ENCODE results near the gene CFAP97D1. TPM values are rescaled to one million over a fixed set of nuclear protein-coding genes. Genes with fewer than 3 reads are reported as not detected.

CFAP97D1 gene
- total RNA-seq, 2 experiments from 2014 or later, result 0.07 TPM; not detected in 1

DNA sequence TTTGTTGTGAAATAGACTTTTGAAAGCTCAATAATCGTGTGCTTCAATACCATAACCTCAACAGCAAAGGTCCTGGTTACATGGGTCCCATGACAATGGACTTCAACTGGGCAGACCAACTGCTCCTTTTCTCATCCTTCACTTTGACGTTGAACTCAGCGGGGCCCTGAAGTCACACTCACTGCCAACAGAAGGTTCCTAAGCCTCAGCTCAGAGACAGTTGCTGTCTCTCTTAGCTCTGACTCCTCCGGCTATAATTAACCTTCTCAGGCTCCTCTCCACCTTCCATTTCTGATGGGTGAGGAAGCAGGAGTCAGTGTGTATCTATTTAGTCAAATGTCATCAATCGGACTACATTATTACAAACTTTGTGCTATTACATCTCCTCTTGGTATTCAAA, 28.9 kb downstream of the CFAP97D1 start:
- CTCF ChIA-PET, result interaction anchor here (0.8 kb wide), 1 partner anchor 48 kb away, joined by 3 read pairs; no protein-coding TSS in a partner anchor
- TF ChIP-seq CTCF (IDR thresholded peaks at IDR 0.05), result no peak
- peaks cover 2% of the 10 kb centered on the region for H3K4me1 Mint-ChIP-seq (ENCODE audit: low read depth)
- ATAC-seq, result no peak
- H3K27ac Mint-ChIP-seq, result no peak overlapping the region
- H3K9me3 Mint-ChIP-seq, result no peaks in the 10 kb centered on the region
- intact Hi-C loops (cut with micrococcal nuclease), result no loop called here
- POLR2A ChIA-PET, result no interaction called here
- DNase-seq, result no peak
- peaks cover 1% of the 10 kb centered on the region for H3K36me3 Mint-ChIP-seq (ENCODE audit: low read depth)
- H3K27me3 Mint-ChIP-seq, result peaks cover 17% of the 10 kb centered on the region
- no peak overlapping the region for H3K4me3 Mint-ChIP-seq

DNA sequence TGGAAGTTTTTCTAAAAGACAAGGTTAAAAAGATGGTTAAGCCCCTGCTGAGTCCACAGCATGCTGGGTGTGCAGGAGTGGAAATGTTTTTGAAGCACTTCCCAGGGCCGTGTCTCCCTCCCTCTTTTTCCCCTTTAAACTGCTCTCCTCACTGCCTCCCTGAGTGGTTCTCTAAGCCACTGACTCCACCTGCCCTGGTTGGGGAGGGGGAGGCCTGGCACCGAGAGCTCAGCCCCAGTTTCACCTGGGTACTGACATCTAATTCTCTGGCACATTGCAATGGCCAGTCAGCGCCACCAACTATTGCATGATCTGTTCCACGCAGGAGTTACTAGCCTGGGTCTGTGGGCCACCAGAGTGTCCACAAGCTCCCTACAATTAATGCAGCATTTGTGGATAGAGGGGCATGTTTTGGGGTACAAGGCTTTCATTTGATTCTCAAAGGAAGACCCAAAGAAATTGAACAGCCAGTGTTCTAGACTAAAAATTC, 30.0 kb downstream of the CFAP97D1 start:
- no peak for ATAC-seq
- DNase-seq, result no peak
- Mint-ChIP-seq H3K36me3 (ENCODE audit: low read depth) (no peaks in the 10 kb centered on the region), H3K27ac (no peak overlapping the region), H3K4me1 (ENCODE audit: low read depth) (no peaks in the 10 kb centered on the region), H3K4me3 (no peak overlapping the region), H3K9me3 (no peaks in the 10 kb centered on the region), H3K27me3 (peaks cover 10% of the 10 kb centered on the region)
- no peak for TF ChIP-seq CTCF (IDR thresholded peaks at IDR 0.05)
- ChIA-PET POLR2A (no interaction called here), CTCF (no interaction called here)
- intact Hi-C loops (cut with micrococcal nuclease), result no loop called here

- Mint-ChIP-seq H3K4me3 (no peak overlapping the region), H3K4me1 (ENCODE audit: low read depth) (no peaks in the 10 kb centered on the region), H3K27me3 (peaks cover 7% of the 10 kb centered on the region), H3K36me3 (ENCODE audit: low read depth) (no peaks in the 10 kb centered on the region), H3K9me3 (no peaks in the 10 kb centered on the region), H3K27ac (no peak overlapping the region)
- DNase-seq (no peak), ATAC-seq (no peak)
- ChIA-PET POLR2A (no interaction called here), CTCF (no interaction called here)
- TF ChIP-seq CTCF (IDR thresholded peaks at IDR 0.05), result no peak
- intact Hi-C loops (cut with micrococcal nuclease), result no loop called here
Observed at GRCh38 chr17:43810823-43811222, 30.6 kb downstream of the CFAP97D1 start.

GRCh38 chr17:43812396-43813265, 32.4 kb downstream of the CFAP97D1 start:
- POLR2A ChIA-PET, result no interaction called here
- ATAC-seq, result no peak
- no peak overlapping the region for H3K27ac Mint-ChIP-seq

More at GRCh38 chr17:43812396-43813265, 32.4 kb downstream of the CFAP97D1 start:
- intact Hi-C loops (cut with micrococcal nuclease), result no loop called here
- no peaks in the 10 kb centered on the region for H3K36me3 Mint-ChIP-seq (ENCODE audit: low read depth)
- H3K9me3 Mint-ChIP-seq, result no peaks in the 10 kb centered on the region
- H3K27me3 Mint-ChIP-seq, result peaks cover 5% of the 10 kb centered on the region
- H3K4me3 Mint-ChIP-seq, result no peak overlapping the region
- no peaks in the 10 kb centered on the region for H3K4me1 Mint-ChIP-seq (ENCODE audit: low read depth)
- CTCF ChIA-PET, result interaction anchor here (1.3 to 1.4 kb wide), 2 partner anchors 34 to 66 kb away, joined by 3 to 4 read pairs; no protein-coding TSS in a partner anchor
- DNase-seq, result no peak
- TF ChIP-seq CTCF (IDR thresholded peaks at IDR 0.05), result no peak

All from activated CD8-positive, alpha-beta T cell treated with anti-CD3 and anti-CD28 coated beads for 36 hours (primary cell).